D721Med (cell line): ENCODE data around the gene CD37.

Experiments
- DNase-seq: peaks from one replicate; pipeline ENCODE4 v3.0.0; 2011; ENCODE audit warnings: low spot score; ENCODE audit not compliant: insufficient read length
- FAIRE-seq: peaks from 2 replicates; lab custom pipeline; 2011; peaks lifted over from hg19 to GRCh38; lab: Jason Lieb, UNC
- TF ChIP-seq, protein P1 (sequence below): IDR thresholded peaks from 2 replicates; pipeline ENCODE4 v1.5.1; 2012; ENCODE audit warnings: mild to moderate bottlenecking, control low read depth; ENCODE audit not compliant: insufficient read depth; ENCODE audit errors: missing control alignments

Gene CD37

DNA sequence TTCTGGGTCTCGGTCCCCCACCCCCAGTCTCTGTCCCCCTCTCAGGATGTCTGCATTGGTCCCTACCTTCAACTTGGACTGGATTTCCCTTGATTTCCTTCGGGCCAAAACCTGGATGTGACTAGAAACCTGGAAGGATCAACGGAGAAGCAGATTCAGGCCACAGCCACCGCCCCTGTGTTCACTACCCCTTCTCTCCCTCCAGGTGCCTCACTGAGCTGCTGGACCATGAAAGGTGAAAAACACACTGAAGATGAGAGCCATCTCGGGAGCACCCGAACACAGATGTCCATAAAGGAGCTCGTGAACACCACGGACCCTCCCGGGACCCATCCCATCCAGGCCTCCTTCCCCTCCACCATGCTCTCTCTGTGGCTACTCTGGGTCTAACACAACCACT lies 22.0 kb downstream of the CD37 start:
- FAIRE-seq (no peak), DNase-seq (no peak)
- TF ChIP-seq, protein P1, sequence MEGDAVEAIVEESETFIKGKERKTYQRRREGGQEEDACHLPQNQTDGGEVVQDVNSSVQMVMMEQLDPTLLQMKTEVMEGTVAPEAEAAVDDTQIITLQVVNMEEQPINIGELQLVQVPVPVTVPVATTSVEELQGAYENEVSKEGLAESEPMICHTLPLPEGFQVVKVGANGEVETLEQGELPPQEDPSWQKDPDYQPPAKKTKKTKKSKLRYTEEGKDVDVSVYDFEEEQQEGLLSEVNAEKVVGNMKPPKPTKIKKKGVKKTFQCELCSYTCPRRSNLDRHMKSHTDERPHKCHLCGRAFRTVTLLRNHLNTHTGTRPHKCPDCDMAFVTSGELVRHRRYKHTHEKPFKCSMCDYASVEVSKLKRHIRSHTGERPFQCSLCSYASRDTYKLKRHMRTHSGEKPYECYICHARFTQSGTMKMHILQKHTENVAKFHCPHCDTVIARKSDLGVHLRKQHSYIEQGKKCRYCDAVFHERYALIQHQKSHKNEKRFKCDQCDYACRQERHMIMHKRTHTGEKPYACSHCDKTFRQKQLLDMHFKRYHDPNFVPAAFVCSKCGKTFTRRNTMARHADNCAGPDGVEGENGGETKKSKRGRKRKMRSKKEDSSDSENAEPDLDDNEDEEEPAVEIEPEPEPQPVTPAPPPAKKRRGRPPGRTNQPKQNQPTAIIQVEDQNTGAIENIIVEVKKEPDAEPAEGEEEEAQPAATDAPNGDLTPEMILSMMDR: no peak

DNA sequence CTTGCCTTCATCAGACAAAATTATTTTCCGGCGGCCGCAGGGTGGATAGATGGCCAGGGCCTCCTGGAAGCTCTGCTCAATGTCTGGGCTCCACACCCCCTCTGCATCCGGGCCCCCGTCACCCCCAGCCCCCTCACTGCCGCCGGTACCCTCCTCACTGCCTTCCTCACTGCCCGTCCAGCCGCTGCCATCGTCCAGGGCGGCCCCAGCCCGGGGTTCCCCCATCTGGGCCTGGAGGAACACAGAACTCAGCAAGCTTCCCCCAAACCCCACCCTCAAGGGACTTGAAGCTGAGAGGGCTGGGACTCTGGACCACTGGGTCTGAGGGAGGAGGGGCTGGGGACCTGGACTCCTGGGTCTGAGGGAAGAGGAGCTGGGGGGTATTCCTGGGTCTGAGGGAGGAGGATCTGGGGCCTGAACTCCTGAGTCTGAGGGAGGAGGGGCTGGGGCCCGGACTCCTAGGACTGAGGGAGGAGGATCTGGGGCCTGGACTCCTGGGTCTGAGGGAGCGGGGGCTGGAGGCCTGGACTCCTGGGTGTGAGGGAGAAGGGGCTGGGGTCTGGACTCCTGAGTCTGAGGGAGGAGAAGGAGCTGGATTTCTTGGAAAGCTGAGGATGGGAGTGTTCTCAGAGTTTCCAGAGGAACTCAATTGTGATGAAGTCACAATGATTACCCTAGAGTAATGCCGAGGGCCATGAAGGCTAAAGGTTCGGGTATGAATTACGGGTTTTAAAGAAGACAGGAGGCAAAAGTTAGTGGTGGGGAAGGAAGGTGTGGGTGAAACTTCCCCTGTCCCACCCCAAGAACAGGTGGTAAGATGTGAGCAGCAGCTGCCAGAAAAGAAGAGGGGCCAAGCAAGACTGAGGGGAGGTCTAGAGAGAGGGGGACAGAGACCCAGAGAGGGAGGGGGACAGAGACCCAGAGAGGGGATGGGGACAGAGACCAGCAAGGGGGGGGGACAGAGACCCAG lies 24.9 kb downstream of the CD37 start:
- FAIRE-seq: no peak
- no peak for DNase-seq
- TF ChIP-seq, protein P1: no peak

- FAIRE-seq (no peak), DNase-seq (no peak)
- TF ChIP-seq, protein P1: no peak
Measured at GRCh38 chr19:49361438-49362047, 26.3 kb downstream of the CD37 start.

DNA sequence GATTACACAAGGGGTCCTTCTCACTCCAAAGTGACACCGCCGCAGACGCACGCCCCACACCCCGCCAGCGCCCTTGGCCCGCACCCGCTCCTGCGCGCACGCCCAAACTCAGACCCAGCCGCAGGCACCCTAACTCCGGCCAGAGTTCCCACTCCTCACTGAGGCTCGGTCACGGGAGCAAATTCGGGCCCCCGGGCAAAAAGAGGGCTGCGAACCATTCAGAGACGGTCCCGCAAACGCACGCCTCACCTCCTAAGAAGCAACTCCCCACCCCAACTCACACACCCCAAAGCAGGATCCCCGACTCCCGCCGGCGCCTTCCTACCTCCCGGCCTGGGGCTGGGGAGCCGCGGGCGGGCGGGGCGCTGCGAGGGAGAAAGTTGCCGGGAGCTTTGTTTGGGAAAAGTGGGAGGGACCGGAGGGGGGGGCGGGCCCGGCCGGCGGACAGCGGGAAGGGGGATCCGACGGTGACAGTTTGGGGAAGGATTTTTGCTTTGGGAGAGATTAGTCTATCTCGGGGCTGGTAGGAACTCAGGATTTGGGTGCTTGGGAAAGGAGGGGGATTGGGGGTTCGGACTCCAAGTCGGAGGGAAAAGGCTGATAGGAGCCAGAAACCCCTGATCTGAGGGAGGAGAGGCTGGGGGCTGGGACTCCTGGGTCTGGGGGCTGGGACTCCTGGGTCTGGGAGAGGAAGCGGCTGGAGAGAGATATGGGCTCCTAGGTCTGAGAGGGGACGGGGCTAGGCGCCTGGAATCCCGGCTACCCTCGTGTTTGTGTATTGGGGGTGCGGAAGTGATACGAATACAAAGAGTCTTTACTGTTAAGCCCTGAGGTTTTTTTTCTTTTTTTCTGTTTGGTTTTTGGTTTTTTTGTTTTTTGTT lies 27.1 kb downstream of the CD37 start, which contains the start of gene TEAD2:
Gene TEAD2 (minus strand): TSS at position 369 of the 881 bp plus-strand sequence. CDS start 2,341 bp downstream, outside the sequence.
- TF ChIP-seq, protein P1: no peak
- FAIRE-seq: no peak

GRCh38 chr19:49362929-49363267 lies 27.7 kb downstream of the CD37 start:
- FAIRE-seq (no peak), DNase-seq (no peak)
- TF ChIP-seq, protein P1: no peak

More for the DNA sequence above, 27.1 kb downstream of the CD37 start, which contains the start of gene TEAD2:
- DNase-seq: no peak

DNA sequence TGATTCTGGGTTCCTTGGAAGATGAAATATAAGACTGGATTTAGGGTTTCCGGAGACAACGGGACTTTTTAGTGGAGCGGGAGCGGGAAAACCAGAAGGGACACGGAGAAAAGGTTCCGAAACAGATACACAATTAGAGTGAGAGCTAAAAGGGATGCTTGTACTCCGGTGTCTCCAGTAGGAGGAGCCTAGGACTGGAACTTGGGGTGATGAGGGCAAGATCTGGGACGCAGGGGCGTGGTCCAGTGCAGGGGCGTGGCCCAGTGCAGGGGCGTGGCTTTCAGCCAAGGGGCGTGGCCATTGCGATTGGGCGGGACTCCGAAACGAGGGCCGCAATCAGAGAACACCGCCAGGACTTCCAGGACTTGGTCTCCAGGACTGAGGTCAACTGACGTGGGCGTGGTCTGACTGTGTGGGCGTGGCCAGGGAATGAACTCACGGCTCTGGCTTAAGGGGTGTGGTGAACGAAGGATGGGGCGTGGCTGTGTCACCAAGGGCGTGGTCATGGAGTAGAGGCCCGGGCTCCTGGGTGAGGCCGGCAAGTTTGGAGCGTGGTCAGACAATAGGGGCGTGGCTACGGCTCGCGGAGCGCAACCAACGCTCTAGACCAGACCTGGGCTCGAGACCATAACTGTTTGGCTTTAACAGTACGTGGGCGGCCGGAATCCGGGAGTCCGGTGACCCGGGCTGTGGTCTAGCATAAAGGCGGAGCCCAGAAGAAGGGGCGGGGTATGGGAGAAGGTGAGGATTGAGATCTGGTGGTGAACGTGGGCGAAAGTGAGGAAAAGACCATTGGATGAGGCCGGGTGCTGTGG lies 28.3 kb downstream of the CD37 start, which contains the start of gene DKKL1:
Gene DKKL1 (plus strand): TSS at position 610 of the 815 bp plus-strand sequence. CDS start 122 bp downstream, at position 732.
- TF ChIP-seq, protein P1: peak; percentile 10
- FAIRE-seq: no peak
- no peak for DNase-seq
